Measurements from ENCODE around the gene LCAT.
A peak's percentile ranks its signal among the peaks of the same experiment; 100 is the strongest.
"Not testable (repeated sequence)": the region's sequence is repeated elsewhere in the genome, so short reads cannot be mapped to it uniquely, and the experiment has no call there.

The LCAT gene

GRCh38 chr16:67946966-67947558, 3.1 kb upstream of the LCAT start:
- no peak for DNase-seq (ENCODE audit: low read depth)

GRCh38 chr16:67946128-67946569, 2.2 kb upstream of the LCAT start:
- DNase-seq (ENCODE audit: low read depth): no peak

GRCh38 chr16:67945392-67945933, 1.5 kb upstream of the LCAT start:
- no peak for DNase-seq (ENCODE audit: low read depth)

DNA sequence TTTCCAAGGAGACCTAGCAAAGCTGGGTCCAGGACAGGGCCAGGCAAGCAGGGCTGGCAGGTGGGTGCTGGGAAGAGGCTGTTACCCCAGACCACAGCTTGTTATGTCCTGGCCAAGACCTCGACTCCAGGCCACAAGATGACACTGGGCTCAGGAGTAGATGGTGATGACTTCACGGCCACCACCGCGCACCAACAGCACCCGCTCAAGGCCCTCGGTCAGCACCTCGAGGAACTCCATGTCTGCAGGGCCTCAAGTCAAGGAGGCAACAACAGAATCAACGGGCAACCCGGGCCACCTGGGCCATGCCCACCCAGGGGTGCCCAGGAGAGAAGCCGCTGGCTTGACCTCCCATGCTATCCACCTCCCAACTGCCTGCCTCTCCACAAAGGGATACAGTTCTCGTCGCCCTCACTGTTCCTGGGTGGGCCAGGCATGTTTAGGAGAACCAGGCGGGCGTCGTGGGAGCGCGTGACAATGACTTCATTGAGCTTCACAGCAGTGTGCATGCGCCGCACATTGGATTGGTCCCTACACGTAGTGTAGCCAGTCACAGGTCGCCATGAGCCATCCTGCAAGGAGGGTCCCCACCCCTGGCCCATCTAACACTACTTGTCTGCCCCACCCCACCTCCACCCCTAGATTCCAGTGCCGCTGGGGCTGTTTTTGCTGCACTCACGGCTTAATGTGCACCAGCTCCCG, 921 bp upstream of the LCAT start:
- no peak for DNase-seq (ENCODE audit: low read depth)

DNA sequence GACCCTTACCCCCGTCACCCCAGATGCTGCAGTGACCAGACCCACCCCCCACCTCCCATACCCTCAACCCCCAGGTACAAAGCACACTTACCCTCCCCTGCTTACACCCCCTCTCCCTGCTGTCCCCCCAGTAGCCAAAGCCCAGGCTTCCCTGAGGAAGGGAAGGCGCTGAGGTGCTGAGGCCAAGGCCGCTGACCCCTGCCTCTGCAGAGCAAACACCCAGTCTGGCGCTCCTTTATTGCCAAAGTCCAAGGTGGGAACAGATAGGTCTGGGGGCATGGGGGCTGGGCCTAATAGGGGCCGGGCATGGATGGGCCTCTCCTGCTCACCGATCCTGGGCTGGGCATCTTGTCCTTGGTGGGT, 683 bp downstream of the LCAT start:
- DNase-seq (ENCODE audit: low read depth): no peak

DNA sequence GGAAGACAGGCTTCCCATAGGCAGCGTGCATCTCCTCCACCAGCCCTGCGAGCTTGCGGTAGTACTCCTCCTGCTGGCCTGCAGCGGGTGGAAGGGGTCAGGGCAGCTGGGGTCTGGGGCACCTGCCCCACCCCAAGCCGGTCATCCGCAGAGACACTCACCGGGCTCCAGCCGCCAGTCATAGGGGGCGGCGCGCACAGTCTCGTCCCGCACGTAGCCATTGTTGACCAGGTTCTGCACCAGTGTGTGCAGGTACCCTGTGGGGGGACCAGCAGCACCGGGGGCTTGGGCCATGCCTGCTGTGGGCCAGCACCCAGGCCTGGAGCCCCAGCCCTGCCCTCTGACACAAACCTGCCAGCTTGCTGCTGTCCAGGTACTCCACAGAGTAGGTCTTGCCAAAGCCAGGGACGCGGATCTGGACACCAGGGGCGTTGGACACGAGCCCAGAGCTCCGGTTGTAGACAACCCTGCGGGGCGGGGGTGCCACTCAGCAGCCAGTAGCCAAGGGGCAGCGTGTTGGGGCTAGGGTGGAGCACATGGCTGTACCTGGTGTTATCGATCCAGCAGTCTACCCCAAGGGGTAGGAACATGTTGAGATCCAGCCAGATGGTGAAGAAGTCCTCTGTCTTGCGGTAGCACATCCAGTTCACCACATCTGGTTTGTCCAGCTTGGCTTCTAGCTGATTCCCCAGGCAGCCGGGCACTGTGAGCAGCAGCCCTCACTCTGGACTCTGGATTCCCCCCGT, 1.2 kb downstream of the LCAT start:
- DNase-seq (ENCODE audit: low read depth): no peak

DNA sequence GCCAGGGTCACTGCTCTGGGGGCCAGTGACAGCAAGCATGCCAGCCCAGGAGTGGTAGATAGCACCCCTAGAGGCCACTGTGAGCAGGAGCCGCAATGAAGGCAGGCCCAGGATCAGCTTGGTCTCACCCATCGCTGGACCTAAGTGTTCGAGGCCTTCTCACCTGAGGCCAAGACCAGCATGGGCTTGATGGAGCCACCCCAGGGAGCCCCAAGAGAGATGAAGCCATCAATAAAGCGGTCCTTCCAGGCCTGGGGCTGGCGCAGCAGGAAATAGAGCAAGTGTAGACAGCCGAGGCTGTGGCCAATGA, 1.8 kb downstream of the LCAT start:
- no peak for DNase-seq (ENCODE audit: low read depth)

DNA sequence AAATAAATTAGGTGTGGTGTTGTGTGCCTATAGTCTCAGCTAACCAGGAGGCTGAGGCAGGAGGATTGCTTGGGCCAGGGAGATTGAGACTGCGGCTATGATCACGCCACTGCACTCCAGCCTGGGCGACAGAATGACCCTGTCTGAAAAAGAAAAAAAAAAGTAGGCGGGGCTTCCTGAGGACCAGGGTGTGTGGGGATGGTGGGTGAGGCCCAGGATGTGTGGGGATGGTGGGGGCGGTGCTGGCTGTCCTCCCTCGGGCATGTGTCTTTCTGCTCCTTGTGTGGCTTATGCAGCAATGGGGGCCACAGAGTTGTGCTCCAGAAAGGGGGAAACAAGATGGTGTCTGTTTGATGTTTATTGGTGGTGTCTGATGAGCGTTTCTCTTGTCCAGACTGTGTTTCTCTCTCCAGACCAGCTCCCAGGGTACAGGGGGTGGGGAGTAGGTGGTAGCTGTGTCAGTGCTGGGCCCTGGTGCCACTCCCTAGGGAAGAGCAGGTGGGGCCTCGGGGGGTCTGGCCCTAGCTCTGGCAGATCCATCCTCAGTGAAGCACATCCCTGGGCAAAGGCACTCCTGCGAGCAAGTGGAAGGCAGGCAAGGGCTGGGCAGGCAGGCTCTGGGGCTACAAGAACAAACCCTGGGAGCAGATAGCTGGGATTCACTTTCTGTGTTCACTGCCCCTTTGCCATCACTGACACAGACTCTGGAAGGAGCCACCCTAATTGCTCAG, 2.3 kb downstream of the LCAT start:
- DNase-seq (ENCODE audit: low read depth): no peak

- DNase-seq (ENCODE audit: low read depth): no peak
These were observed 3.4 kb downstream of the LCAT start for GRCh38 chr16:67940446-67941089.

DNA sequence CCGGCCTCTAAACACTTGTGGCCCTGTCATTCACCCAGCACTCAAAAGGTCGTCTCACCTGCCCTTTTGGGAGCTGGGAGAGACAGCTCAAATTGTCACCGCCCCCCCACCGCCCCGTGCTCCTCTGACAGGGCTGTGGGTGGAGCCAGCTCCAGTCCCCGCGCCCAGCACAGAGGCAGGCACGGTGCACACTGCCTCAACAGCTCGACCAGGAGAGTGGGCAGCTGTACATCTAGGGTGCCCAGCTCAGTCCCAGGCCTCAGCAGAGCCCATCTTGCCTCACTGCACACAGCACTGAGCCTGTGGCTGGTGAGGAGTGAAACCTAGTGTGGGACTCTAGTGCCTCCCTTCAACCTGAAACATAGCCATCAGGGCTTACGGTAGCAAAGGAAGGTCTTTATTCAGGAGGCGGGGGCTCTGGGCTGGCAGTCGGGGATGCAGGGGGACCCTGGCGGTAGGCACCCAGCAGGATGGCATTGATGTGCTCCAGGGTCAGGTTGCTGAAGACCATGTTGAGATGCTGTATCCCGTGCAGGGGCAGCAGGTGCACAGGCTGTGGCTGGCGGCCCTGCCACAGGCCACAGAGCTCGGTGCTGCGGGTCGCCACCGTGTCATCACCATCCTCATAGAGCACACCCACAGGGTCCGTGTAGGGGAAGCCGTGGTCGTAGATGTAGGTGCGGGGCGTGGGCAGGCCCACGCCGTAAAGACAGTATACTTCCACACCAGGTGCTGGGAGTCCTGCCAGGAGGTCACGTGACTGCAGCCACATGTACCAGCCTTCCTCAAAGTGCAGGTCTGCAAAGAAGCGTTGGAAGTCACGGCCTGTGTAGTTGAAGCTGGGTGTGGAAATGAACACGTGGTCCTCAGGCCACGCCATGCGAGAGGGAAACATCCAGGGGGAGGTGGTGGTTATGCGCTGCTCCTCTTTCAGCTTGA, 4.1 kb downstream of the LCAT start:
- DNase-seq (ENCODE audit: low read depth): no peak

GRCh38 chr16:67937713-67938112, 6.2 kb downstream of the LCAT start:
- DNase-seq (ENCODE audit: low read depth): not testable (repeated sequence)

DNA sequence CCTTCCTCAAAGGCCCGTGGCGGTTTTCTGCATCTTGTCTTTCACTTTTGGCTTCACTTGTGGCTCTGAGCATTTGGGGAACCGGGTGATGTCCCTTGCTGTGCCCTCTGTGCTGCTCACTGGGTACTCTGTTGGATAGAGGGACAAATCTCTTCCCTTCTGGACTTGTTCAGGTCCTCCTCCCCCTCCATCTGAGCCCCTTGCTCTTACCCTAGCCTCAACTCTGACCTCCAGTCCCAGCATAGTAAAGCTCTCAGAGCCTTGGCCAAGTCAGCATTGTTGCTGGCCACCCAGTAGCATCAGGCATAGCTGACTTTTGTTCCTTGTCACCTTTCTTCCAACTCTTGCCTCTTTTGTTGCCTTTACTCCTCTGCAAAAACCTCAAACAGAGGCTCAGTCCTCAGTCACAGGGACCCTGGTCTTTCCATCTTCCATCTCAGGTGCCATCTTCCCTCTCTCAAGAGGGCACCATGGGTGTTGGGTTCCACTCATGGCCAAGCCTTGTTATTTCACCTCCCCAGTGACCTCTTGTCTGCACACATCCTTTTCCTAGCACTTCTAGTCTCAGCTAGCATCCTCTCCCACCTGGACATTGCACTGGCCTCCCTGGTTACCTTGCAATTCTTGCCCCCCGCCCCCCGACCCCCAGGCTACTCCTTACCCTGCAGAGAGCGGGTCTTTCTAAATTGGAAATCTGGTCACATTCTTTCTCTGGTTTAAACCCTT, 6.9 kb downstream of the LCAT start:
- no peak for DNase-seq (ENCODE audit: low read depth)

GRCh38 chr16:67936124-67936879, 7.6 kb downstream of the LCAT start, which contains the start of gene PSMB10:
TSS of gene PSMB10 (minus strand) at chr16:67936850. CDS start at chr16:67936749, 101 bp downstream.
- peak; percentile 65 for DNase-seq (ENCODE audit: low read depth)

GRCh38 chr16:67935402-67936123, 8.4 kb downstream of the LCAT start:
- peak; percentile 86 for DNase-seq (ENCODE audit: low read depth)

DNA sequence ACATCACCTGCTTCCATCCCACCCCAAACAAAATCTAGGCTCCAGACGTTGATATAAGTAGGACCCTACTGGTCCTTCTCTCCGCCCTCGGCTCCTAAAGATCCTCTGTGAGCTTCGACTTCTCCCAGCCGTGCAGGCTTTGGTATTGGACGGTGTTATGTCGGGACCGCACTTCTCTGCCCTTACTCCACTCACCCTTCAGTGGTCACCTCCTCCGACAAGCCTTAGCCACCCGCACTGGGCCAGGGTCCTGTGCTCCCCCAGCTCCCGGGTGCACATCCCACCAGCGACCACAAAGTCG, 8.9 kb downstream of the LCAT start:
- no peak for DNase-seq (ENCODE audit: low read depth)

DNA sequence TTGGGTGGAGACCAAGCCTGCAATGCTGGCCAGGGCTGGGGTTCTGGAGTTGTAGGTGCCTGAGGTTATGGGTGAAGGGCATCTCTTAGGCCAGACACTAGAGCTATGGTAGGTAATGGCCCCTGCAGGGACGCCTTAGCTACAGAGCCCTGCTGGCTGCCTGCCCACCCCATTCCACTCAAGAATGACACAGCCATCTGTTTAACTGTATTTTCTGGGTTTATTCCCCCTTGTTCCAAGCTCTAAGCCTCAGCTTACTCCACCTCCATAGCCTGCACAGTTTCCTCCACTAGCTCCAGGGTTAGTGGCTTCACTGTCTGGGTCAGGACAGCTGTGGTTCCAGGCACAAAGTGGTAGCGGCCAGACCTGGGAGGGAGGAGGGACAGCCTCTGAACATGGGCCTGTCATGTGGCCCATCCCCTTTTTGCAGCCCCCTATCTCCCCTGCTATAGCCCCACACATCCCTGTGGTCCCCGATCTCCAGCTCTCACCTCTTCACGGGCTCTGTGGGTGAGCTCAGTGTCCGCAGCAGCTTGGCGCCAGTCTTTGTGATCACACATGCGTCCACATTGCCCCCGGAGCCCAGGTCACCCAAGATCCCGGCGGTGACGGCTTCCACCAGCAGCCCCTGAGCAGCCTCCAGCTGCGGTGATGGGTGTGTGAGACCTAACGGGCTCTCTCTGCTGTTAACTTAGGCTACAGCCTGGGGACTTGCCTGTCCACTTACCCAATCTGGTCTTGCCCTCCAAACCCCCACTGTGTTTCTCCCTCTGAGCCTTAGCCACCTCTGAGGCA, 9.4 kb downstream of the LCAT start:
- DNase-seq (ENCODE audit: low read depth): no peak

DNA sequence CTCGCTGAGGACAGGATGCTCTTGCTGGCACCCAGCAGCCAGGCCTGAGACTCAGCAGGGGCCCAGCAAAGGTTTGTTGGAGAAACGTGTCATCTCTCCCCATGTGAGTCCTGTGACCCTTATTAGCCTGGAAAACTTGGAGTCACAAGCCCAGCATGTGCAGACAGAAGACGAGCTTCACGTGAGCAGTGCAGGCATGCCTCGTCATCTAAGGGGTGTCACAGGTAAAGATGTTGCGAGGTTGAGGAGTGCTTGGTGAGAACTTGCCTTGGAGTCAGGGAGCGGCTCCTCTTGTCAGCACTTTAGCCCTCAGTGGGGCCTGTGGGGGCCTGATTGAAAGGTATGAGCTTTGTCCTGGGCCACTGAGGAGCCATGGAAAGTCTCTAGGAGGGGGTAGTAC, 10.1 kb downstream of the LCAT start:
- DNase-seq (ENCODE audit: low read depth): no peak

DNA sequence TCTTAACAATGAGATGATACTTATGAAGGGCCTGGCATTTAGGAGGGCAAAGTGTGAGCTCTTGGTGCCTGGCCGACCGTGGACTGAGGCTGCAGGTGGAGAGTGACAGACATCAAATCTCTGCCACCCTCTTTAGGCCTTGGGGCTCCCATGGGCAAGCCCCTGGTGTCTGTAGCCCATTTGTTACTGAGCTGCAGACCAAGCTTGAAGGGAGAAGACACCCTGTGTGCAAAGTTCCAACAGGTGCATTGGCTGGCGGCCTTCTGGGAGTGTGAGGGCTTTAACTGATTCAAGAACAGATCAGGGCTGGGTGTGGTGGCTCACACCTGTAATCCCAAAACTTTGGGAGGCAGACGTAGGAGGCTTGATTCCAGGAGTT, 11.5 kb downstream of the LCAT start:
- no peak for DNase-seq (ENCODE audit: low read depth)

Data from fibroblast of gingiva (primary cell).